Measurements from ENCODE around the gene SLC9A8.

The SLC9A8 gene

DNA sequence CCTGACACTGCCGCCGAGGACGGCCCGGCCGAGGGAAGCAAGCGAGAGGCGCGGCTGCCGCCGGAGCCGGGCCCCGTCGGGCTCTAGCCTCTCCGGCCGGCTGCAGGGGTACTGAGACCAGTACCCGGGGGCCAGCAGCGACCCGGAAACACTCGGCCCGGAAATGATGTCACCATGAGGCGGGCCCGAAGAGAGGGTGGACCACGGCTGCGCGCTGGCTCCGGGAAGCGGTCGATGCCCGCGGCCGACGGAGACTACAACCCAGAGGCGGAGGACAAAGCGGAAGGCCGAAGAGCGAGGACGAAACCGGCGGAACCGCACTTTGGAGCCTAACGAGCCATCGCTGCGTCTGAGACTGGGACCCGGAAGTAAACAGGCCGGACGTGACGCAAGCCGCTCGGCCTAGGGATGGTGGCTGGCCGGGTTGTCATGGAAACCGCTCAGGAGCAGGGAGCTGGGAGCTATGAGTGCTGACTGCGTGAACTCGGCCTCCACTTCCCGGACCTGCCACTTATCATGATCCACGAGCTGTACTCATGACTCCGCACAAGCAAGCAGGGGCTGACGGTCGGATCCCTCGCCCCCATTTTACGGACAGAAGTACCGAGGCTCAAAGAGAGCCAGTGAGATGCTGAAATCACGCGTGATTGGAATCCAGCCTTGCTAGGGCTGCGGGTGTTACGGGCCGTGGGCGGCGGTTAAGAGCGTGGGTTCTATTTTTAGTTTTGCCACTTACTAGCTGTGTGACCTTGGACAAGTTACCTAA lies 102.9 kb downstream of the SLC9A8 start, which contains the start of gene SPATA2:
Gene SPATA2, minus strand, starts transcription at position 150 of the 766 bp plus-strand sequence. CDS start 7,039 bp downstream, outside the sequence.
- peak; percentile 89 to 94 (median 92) for DNase-seq (ENCODE audit: low read depth in 3 of 3)

DNA sequence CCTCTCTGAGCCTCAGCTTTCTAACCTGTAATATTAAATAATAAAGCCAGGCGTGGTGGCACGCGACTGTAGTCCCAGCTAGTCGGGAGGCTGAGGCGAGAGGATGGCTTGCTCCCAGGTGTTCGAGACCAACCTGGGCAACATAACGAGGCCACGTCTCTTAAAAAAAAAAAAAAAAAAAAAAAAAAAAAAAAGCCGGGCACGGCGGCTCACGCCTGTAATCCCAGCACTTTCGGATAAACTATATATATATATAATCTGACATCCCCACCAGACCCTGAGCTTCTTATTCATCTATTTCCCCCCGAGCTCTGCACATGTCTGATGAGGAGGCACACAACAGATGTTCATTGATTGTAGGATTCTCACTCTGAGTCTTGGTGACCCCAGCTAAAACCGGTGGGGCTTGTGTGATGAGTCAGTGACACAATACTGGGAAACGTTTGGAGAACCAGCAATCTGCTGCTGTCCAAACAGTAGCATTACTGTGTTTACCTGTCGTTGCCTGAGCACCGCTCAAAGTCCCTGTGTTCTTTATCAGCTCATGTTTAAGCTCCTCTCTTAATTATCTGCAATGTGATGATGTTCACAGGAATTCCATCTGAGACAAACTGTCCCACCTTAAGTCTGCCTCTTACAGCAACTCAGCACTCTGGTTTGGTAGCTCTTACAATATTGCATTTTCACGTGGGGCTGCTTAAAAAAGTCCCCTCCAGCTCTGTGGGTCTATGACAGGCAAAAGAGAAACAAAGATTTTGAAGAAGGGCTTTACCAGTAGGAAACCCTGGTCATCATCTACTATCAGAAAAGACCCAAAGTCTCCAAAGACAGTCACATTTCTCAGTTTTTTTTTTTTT lies 103.7 kb downstream of the SLC9A8 start:
- DNase-seq (ENCODE audit: low read depth in 3 of 3) = no peak

DNA sequence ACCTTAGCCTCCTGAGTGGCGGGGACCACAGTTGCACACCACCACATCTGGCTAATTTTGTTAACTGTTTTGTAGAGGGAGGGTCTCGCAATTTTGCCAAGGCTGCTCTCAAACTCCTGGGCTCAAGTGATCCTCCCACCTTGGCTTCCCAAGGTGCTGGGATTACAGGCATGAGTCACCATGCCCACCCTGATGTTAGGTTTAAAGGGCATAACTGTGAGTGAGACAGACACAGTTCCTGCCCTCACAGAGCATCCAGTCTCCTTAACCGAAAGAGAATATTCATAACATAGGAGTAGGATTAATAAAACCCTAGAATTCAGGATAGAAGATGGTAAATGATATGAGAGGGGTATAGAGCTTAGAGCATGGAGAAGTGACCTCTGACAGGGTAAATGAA lies 105.8 kb downstream of the SLC9A8 start:
- no peak for DNase-seq (ENCODE audit: low read depth in 3 of 3)

DNA sequence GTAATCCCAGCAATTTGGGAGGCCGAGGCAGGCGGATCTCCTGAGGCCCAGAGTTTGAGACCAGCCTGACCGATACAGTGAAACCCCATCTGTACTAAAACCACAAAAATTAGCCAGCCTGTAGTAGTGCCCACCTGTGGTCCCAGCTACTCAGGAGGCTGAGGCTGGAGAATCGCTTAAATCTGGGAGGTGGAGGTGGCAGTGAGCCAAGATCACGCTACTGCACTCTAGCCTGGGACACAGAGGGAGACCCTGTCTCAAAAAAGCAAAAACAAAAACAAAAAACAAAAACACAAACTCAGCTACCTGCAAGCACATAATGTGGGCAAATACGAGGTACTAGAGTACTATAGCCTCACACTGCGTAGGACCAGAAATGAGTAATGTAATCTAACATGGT lies 106.4 kb downstream of the SLC9A8 start:
- no peak for DNase-seq (ENCODE audit: low read depth in 3 of 3)

DNA sequence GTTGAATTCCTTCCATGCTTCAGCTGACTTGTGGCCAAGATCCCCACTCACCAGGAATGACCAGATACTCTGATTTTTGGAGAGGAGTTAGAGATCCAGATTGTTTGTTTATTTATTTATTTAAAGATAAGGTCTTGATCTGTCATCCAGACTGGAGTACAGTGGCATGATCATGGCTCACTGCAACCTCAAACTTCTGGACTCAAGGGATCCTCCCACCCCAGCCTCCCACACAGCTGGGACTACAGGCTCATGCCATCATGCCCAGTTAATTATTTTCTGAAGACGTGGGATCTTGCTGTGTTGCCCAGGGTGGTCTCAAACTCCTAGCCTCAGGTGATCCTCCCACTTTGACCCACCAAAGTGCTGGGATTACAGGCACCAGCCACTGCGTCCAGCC lies 106.8 kb downstream of the SLC9A8 start:
- no peak for DNase-seq (ENCODE audit: low read depth in 3 of 3)

DNA sequence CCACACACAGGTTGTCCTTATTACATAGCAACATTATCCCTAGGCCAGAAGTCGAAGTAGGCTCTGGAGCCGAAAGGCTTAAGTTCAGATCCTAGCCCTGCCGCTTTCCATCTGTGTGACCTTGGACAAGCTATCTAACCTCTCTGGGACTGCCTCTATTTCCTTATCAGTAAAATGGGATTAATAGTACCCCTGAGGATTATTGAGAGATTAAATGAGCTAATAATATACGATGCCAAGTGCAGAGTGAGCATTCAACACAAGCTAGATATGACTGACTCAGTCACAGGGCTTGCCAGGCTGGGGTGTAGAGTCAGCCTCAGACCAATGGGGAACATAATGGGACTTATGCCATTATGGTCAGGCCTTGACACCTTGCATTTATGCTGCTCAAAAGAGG lies 111.6 kb downstream of the SLC9A8 start:
- no peak for DNase-seq (ENCODE audit: low read depth in 3 of 3)

DNA sequence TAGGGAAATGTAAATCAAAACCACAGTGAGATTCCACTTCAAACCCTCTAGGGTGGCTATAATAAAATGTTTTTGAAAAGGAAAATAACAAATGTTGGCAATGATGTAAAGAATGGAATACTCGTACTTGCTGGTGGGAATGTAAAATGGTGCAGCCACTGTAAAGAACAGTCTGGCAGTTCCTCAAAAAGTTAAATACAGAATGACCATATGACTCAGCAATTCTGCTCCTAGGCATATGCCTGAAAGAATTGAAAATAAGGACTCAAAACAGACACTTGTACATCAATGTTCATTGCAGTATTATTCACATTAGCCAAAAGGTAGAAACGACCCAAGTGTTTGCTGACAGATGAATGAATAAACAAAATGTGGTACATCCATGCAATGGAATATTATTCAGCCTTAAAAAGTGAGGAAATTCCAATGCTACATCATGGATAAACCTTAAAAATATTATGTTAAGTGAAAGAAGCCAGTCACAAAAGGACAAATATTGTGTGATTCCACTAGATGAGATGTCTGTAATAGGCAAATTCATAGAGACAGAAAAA lies 113.3 kb downstream of the SLC9A8 start:
- no peak for DNase-seq (ENCODE audit: low read depth in 3 of 3)

DNA sequence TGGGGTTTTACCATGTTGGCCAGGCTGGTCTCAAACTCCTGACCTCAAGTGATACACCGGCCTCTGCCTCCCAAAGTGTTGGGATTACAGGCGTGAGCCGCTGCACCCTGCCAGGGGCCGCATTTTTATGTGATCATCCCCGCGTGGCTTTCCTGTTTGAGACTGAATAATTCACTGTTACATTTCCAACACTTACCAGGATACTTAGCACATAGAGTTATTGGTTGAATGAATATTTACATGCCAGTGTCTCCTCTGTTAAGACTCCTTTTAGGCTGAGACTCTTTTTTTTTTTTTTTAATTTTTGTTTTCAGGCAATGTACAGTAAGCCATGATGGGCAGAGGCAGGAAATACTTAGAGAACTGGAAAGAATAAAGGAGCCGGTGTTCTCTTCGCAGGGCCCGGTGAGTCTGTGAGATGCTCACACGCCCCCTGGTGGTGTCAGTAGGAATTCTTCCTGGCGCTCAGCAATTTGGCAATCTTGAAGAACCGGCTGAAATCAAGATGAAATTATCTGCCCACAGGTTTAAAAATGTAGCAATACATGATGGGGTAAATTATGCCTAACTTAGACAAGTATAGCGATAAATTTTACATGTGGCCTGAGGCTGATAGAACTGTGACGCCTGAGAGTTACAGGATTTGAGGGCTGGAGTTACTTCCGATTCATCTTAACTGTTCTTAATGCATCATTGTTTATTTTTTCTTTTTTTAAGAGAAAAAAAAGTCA lies 115.9 kb downstream of the SLC9A8 start:
- DNase-seq (ENCODE audit: low read depth in 3 of 3) = peak; percentile 52 to 77 (median 75)

DNA sequence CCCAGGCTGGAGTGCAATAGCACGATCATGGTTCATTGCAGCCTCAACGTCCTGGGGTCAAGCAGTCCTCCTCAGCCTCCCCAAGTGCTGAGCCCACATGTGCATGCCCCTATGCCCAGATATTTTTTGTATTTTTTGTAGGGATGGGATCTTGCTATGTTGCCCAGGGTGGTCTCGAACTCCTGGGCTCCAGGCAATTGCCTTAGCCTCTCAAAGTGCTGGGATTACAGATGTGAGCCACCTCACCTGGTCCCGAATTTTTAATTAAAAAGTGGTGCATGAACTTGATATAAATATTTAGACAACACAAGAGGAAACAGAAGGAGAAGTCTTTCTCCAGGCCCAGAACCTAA lies 116.5 kb downstream of the SLC9A8 start:
- no peak for DNase-seq (ENCODE audit: low read depth in 3 of 3)

DNA sequence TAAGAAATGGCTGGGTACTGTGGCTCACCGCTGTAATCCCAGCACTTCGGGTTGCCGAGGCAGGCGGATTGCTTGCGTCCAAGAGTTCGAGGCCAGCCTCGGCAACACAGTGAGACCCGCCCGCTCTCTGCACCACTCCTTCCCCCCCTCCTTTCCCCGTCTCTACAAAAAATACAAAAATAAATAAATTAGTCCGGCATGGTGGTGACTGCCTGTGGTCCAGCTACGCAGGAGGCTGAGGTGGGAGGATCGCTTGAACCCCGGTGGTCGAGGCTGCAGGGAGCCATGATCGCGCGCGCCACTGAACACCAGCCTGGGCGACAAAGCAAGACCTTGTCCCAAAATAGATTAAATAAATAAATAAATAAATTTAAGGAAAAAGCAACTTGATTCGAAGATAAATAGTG lies 123.1 kb downstream of the SLC9A8 start:
- DNase-seq (ENCODE audit: low read depth in 3 of 3) = no peak

DNA sequence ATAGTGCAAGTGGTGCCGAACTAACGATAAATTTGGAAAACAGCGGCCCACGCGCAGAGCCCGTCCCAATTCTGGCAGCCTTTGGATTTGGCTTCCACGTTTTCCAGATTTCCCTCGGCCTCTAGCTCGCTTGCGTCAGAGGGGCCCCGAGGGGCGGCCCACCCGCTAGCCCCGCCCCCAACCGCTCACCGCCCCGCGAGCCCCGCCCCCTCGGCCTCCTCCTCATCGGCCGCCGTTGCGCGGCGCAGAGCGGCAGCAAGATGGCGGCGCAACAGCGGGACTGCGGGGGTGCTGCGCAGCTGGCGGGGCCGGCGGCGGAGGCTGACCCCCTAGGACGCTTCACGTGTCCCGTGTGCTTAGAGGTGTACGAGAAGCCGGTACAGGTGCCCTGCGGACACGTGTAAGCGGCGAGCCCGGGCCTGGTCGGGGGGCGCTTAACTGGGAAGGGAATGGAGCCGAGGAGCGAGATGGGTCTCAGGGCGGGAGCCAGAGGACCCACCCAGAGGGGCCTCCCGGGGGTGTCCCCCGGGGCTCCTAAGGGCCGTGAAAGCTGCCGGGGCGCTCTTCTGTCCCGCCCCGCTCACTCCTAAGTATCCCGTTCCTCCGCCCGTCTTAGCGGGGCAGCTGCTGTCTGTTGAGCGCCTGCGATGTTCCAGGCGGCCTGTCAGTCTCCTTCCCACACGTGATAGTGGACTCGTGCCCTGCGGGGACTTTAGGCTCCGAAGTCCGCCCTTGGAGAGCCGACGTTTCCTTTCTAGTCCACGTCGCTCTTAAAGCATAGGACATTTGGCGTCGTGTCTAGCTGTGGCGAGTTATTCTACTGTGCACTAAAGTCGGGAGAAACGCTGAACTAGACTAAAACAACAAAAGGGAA lies 123.8 kb downstream of the SLC9A8 start, which contains the start of gene RNF114:
Gene RNF114, plus strand, starts transcription at position 245 of the 874 bp plus-strand sequence. Its CDS starts 16 bp downstream, at position 261.
- peak; percentile 85 to 90 (median 89) for DNase-seq (ENCODE audit: low read depth in 3 of 3)

DNA sequence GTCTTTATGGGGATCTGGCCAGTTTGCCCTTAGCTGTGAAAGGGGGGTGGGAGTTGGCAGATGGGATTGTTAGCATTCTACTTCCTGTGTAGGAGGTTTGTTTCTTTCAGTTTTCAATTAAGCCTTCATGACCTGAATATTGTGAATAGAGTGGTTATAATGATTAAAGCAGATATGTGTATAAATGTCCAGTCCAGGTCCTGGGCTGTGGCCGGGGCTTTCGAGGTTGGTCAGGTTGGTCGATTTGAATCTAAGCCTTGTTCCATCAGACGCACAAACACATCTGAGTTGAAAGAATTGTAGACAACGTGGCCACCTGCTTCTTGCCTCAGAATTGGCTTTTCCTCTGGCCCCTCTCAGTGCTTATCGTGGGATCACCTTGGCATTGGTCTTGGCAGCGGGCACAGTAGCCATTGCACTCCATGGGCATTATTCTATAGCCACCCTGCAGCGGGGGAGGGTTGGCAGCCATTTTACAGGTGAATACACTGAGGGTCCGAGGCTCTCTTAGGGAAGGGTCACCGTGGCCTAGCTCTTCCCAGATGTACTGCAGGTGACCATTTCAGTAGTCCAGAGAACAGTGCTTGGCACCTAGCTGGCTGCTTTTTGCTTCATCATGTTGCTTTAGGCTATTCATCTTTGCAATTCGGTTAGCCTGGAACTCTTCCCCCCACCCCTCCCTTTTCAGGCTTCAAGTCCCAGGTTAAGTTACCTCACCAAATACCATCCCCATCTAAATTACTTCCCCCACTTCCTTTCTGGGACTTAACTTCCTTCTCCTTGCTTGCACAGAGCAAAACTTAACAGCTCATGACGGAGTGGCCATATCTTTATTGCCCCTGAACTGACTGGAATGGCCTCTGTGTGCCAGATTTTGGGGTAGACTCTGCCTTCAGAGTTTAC lies 124.7 kb downstream of the SLC9A8 start:
- DNase-seq (ENCODE audit: low read depth in 3 of 3) = no peak

DNA sequence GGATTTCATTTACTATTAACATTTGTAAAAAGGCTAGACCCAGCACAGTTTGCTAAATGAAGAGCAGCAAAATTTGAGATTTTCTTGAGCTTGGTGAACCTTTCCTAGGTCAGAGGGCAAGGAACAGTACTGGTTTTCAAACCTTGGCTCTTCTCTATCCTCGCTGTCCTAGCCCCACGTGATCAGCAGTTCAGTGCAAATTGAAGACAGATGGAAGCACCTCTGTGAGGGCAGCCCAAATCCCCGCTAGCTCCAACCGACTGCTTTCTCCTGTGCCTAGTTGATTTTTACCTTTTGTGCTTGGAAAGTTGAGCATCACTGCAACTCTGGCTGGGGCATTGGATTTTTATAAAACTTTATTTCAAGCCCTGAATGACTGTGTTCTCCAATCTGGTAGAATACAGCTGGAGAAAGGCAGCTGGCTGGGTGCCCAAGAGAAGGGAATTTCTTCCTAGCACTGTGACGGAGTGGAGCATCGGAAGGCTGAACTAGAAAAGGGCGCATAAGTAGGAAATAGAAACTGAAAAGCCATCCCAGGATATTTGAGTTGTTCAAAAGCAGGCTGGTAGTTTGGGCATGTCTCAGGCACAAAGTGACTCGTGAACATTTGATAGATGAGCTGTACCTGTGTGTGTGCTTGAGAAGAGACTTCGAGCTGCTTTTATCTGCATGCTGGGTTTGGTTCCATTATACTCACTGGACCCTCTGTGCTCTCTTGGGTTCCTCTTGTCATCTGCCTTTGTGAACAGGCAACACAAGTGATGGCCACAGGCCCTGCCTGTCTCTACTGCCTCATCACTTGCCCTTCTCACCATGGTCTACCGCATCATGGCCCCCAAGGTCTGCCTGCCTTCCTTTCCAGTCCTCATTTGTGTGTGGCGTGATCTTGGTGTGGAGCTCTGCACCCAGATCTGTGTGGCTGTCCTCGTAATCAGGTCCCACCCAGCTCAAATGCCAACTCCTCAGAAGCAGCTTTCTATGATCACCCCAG lies 125.8 kb downstream of the SLC9A8 start:
- no peak for DNase-seq (ENCODE audit: low read depth in 3 of 3)

DNA sequence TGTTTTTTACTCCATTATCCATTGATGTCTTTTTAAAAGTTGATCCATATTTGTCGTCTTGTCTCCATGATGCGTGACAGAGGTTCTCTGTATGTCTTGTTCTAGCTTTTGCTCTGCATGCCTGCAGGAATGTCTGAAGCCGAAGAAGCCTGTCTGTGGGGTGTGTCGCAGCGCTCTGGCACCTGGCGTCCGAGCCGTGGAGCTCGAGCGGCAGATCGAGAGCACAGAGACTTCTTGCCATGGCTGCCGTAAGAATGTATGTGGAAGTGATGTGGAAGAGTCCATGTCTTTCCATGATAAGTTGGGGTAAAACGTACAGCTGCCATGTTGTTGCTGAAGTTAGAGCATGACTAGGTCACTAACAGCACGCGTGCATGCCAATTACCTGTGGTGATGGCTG lies 128.8 kb downstream of the SLC9A8 start:
- no peak for DNase-seq (ENCODE audit: low read depth in 3 of 3)
